ENCODE results near the gene PERP.

PERP gene

GRCh38 chr6:138044458-138044857 lies 62.8 kb downstream of the PERP start:
- no peak for DNase-seq
